Ishikawa (cell line): ENCODE results near the gene SEMA6C.
A peak's percentile ranks its signal among the peaks of the same experiment; 100 is the strongest.

ENCODE experiments used
- CEBPB ChIP-seq: IDR thresholded peaks from 2 replicates; pipeline ENCODE4 v1.6.1; 2012
- CREB1 ChIP-seq: IDR thresholded peaks from 2 replicates; pipeline ENCODE4 v1.6.1; 2012; ENCODE audit warnings: low read depth
- EP300 ChIP-seq: IDR thresholded peaks from 2 replicates; pipeline ENCODE4 v1.6.1; 2012; ENCODE audit warnings: borderline replicate concordance
- RAD21 ChIP-seq: IDR thresholded peaks from 2 replicates; pipeline ENCODE4 v1.6.1; 2012; ENCODE audit warnings: low read depth
- TEAD4 ChIP-seq: IDR thresholded peaks from 2 replicates; pipeline ENCODE4 v1.6.1; 2012
- USF1 ChIP-seq: IDR thresholded peaks from 2 replicates; pipeline ENCODE4 v1.6.1; 2012
- YY1 ChIP-seq: IDR thresholded peaks from 2 replicates; pipeline ENCODE4 v1.6.1; 2012; ENCODE audit warnings: low read depth
- TF ChIP-seq, protein P1 (sequence below): IDR thresholded peaks from 2 replicates; pipeline ENCODE4 v1.6.1; 2012

- no peak; the same call in 1 of the 2 replicates for TF ChIP-seq EP300
- TF ChIP-seq TEAD4, result peak; percentile 62
- TF ChIP-seq CEBPB, result peak; percentile 48; the same call in 1 of the 2 replicates
- no peak for TF ChIP-seq RAD21
- TF ChIP-seq, protein P1, sequence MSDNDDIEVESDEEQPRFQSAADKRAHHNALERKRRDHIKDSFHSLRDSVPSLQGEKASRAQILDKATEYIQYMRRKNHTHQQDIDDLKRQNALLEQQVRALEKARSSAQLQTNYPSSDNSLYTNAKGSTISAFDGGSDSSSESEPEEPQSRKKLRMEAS, result peak; percentile 82
- TF ChIP-seq USF1, result peak; percentile 53
- peak; percentile 74 for TF ChIP-seq CREB1
- no peak for TF ChIP-seq YY1
Measured at GRCh38 chr1:151165738-151166504, 19.5 kb upstream of the SEMA6C start, which contains the start of the genes LYSMD1 and SCNM1.
